NCI-H2227 treated with DMSO at 0.1 percent for 48 hours (cell line): ENCODE results near the gene BCL2L12.
"Not testable (repeated sequence)": the region's sequence is repeated elsewhere in the genome, so short reads cannot be mapped to it uniquely, and the experiment has no call there.

Experiments
- DNase-seq: peaks from one replicate; lab custom pipeline; 2025; lab: John Stamatoyannopoulos, UW

BCL2L12 gene

DNA sequence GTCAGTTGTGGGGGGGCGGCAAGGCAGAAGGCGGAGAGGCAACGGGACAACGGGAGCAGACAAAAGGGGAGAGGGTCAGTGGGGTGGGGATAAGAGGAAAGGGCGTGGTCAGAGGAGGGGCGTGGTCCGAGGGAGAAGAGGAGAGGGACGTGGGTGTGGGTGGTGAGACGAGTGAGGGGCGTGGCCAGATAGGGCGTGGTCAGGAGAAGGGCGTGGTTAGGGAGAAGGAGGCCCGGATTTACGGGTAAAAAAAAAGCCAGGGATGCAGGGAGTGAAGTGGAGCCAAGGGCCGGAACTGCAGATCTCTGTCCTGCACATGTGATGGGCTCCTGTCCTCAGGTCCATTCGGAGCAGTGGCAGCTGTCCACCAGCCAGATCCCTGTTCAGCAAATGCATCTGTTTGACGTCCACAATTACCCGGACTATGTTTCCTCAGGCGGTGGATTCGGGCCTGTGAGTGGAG lies 46.7 kb downstream of the BCL2L12 start:
- no peak for DNase-seq

DNA sequence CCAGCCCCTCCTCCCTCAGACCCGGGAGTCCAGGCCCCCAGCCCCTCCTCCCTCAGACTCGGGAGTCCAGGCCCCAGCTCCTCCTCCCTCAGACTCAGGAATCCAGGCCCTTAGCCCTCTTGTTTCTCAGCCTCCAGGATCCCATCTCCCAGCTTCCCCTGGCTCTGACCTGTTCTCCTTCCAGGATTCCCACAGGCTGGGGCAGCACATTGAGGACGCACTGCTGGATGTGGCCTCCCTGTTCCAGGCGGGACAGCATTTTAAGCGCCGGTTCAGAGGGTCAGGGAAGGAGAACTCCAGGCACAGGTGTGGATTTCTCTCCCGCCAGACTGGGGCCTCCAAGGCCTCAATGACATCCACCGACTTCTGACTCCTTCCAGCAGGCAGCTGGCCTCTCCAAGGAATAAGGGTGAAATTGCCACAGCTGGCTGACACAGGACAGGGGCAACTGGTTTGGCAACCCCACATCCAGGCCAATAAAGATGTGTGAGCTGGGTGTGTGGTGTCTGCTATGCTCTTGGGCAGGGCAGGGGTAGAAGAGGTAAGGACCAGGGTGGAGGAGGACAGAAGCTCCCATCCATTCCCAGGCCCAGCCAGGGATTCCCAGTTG lies 47.6 kb downstream of the BCL2L12 start:
- DNase-seq = no peak

DNA sequence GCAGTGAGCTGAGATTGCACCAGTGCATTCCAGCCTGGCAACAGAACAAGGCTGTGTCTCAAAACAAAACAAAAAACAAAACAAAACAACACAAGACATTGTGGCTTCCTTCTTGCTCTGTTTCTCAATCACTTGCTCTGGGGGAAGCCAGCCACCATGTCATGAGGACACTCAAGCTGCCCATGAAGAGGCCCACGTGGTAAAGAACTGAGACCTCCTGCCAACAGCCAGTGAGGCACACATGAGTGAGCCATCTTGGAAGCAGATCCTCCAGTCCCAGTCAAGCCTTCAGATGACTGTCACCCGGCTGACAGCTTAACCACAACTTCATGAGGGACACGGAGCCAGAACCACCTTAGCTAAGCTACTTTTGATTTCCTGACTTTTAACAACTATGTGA lies 50.4 kb downstream of the BCL2L12 start:
- DNase-seq = no peak

DNA sequence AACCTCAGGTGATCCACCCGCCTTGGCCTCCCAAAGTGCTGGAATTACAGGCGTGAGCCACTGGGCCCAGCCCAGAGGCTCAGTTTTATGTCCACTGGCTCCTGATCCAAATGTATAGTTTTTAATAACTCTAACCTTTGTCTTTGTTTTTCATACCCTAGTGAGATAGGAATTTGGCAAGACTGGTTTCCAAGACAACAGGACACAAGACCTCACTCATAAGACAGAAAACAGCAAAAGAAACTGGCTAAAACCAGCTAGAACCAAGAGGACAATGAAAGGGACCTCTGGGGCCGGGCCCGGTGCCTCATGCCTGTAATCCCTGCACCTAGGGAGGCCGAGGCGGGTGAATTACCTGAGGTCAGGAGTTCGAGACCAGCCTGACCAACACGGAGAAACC lies 52.8 kb downstream of the BCL2L12 start:
- DNase-seq = no peak

DNA sequence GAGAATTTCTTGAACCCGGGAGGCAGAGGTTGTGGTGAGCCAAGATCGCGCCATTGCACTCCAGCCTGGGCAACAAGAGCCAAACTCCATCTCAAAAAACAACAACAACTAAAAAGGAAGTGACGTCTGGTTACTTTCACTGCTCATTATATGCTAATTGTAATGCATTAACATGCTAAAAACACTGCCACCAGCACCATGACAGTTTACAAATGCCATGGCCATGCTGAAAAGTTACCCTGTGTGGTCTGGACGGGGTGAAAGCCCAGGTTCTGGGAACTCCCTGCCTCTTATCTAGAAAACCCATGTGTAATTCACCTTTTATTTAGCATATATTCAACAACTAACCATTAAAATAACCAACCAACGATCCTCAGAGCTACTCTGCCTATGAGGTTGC lies 53.3 kb downstream of the BCL2L12 start:
- no peak for DNase-seq

DNA sequence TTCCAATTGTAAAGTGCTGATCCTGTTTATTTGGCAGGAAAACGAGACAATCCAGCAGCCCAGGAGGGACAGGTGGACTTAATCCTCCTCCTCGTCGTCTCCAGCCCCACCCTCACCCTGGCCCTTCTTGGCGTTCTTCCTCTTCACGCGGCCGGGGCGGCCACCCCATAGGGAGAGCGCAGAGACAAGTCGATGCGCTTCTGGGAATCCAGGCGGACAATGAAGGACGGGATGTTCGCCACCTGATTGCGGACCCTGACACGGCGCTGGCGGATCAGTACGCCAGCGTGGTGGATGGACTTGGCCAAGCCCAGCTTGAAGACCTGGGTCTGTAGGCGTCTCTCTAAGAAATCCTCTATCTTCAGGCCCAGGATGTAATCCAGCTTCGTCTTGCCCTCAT lies 53.7 kb downstream of the BCL2L12 start:
- not testable (repeated sequence) for DNase-seq
